Measurements from ENCODE around the gene TULP4.

The TULP4 gene

GRCh38 chr6:158501360-158502262 is 189.3 kb downstream of the TULP4 start:
- no peak for DNase-seq (ENCODE audit: low read depth)
- TF ChIP-seq CTCF (IDR thresholded peaks at IDR 0.05; ENCODE audit: insufficient read depth, low read depth, low read length, missing control alignments): no peak
- no peak overlapping the region for H3K4me3 ChIP-seq (ENCODE audit: low read depth, low read length)

- TF ChIP-seq CTCF (IDR thresholded peaks at IDR 0.05; ENCODE audit: insufficient read depth, low read depth, low read length, missing control alignments): no peak
- DNase-seq (ENCODE audit: low read depth): no peak
- no peak overlapping the region for H3K4me3 ChIP-seq (ENCODE audit: low read depth, low read length)
These were observed 190.1 kb downstream of the TULP4 start for GRCh38 chr6:158502263-158502950.

GRCh38 chr6:158503222-158503621 is 191.0 kb downstream of the TULP4 start:
- DNase-seq (ENCODE audit: low read depth): no peak
- H3K4me3 ChIP-seq (ENCODE audit: low read depth, low read length): no peak overlapping the region
- TF ChIP-seq CTCF (IDR thresholded peaks at IDR 0.05; ENCODE audit: insufficient read depth, low read depth, low read length, missing control alignments): no peak

- no peak for TF ChIP-seq CTCF (IDR thresholded peaks at IDR 0.05; ENCODE audit: insufficient read depth, low read depth, low read length, missing control alignments)
These were observed 191.6 kb downstream of the TULP4 start for GRCh38 chr6:158503846-158504245.

GRCh38 chr6:158505194-158505593 is 192.9 kb downstream of the TULP4 start:
- no peak overlapping the region for H3K4me3 ChIP-seq (ENCODE audit: low read depth, low read length)
- no peak for TF ChIP-seq CTCF (IDR thresholded peaks at IDR 0.05; ENCODE audit: insufficient read depth, low read depth, low read length, missing control alignments)
- DNase-seq (ENCODE audit: low read depth): no peak

More at GRCh38 chr6:158503846-158504245, 191.6 kb downstream of the TULP4 start:
- no peak overlapping the region for H3K4me3 ChIP-seq (ENCODE audit: low read depth, low read length)
- no peak for DNase-seq (ENCODE audit: low read depth)

- DNase-seq (ENCODE audit: low read depth): no peak
- H3K4me3 ChIP-seq (ENCODE audit: low read depth, low read length): no peak overlapping the region
- TF ChIP-seq CTCF (IDR thresholded peaks at IDR 0.05; ENCODE audit: insufficient read depth, low read depth, low read length, missing control alignments): no peak
These were observed 194.3 kb downstream of the TULP4 start for GRCh38 chr6:158506601-158507000.

All from GM12865 (cell line).